SH-SY5Y (cell line): ENCODE results near the gene CDC25B.

Experiments used
- GATA2 ChIP-seq: IDR thresholded peaks from 2 replicates; pipeline ENCODE4 v1.6.1; 2011; ENCODE audit warnings: mild to moderate bottlenecking, low read depth, low read length
- GATA3 ChIP-seq: IDR thresholded peaks from 2 replicates; pipeline ENCODE4 v1.6.1; 2011; ENCODE audit warnings: low read depth, mild to moderate bottlenecking, low read length, moderate library complexity

DNA sequence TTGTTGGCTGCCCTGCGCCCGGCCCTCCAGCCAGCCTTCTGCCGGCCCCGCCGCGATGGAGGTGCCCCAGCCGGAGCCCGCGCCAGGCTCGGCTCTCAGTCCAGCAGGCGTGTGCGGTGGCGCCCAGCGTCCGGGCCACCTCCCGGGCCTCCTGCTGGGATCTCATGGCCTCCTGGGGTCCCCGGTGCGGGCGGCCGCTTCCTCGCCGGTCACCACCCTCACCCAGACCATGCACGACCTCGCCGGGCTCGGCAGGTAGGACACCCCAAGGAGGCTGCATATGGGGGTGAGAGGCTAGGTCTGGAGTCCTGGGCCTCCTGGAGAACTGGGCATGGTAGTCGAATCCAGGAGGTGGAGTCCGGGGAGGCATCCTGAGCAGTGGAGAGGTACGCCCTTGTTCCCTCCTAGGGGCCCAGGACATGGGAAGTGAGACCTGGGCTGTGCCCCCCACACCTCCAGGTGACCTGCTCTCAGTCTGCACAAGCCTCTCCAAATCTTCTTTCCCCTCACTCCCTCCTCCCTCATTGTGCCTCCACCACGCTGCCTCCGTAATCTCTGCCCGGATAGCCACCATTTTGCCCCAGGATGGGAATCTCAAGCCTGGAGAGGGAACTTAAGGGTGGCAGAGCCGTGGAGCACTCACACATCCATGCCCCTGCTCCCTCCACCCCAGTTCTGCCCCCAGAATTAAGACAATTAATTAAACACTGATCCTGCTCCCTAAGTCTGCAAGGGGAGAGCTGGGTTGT lies 541 bp downstream of the CDC25B start:
- TF ChIP-seq GATA2 (no peak), GATA3 (no peak)
